Upper lobe of left lung (tissue), 4 donors: Measurements from ENCODE around the gene BCAS3.

Source experiments
- CTCF ChIP-seq, 6 experiments: fragments of 450-650 bp in 4 of 6; fragments of 200-600 bp in 2 of 6; sonication (generic) in 2 of 6; IDR thresholded peaks; one replicate each; pipeline ENCODE4 v1.5.1; 2016 to 2019; ENCODE audit warnings: antibody characterized with exemption in 6 of 6
- EP300 ChIP-seq, 4 donors: sonication (generic); formaldehyde crosslinking; IDR thresholded peaks; one replicate each; pipeline ENCODE4 v1.5.1; 2017; ENCODE audit warnings: antibody characterized with exemption in 4 of 4, control low read depth in 2 of 4

- TF ChIP-seq CTCF (IDR thresholded peaks at IDR 0.05): no peak
- no peak for TF ChIP-seq EP300 (IDR thresholded peaks at IDR 0.05)
Measured at GRCh38 chr17:61419496-61420046, 741.9 kb downstream of the BCAS3 start.
